CD4-positive, alpha-beta T cell treated with Interferon alpha-2 for 1 hour (primary cell): ENCODE measurements around the gene ATP13A5.

Experiments used
- DNase-seq, 2 donors: peaks; one replicate each; pipeline ENCODE4 v3.0.0-alpha.2; 2020 to 2022

Gene ATP13A5, protein sequence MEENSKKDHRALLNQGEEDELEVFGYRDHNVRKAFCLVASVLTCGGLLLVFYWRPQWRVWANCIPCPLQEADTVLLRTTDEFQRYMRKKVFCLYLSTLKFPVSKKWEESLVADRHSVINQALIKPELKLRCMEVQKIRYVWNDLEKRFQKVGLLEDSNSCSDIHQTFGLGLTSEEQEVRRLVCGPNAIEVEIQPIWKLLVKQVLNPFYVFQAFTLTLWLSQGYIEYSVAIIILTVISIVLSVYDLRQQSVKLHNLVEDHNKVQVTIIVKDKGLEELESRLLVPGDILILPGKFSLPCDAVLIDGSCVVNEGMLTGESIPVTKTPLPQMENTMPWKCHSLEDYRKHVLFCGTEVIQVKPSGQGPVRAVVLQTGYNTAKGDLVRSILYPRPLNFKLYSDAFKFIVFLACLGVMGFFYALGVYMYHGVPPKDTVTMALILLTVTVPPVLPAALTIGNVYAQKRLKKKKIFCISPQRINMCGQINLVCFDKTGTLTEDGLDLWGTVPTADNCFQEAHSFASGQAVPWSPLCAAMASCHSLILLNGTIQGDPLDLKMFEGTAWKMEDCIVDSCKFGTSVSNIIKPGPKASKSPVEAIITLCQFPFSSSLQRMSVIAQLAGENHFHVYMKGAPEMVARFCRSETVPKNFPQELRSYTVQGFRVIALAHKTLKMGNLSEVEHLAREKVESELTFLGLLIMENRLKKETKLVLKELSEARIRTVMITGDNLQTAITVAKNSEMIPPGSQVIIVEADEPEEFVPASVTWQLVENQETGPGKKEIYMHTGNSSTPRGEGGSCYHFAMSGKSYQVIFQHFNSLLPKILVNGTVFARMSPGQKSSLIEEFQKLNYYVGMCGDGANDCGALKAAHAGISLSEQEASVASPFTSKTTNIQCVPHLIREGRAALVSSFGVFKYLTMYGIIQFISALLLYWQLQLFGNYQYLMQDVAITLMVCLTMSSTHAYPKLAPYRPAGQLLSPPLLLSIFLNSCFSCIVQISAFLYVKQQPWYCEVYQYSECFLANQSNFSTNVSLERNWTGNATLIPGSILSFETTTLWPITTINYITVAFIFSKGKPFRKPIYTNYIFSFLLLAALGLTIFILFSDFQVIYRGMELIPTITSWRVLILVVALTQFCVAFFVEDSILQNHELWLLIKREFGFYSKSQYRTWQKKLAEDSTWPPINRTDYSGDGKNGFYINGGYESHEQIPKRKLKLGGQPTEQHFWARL

DNA sequence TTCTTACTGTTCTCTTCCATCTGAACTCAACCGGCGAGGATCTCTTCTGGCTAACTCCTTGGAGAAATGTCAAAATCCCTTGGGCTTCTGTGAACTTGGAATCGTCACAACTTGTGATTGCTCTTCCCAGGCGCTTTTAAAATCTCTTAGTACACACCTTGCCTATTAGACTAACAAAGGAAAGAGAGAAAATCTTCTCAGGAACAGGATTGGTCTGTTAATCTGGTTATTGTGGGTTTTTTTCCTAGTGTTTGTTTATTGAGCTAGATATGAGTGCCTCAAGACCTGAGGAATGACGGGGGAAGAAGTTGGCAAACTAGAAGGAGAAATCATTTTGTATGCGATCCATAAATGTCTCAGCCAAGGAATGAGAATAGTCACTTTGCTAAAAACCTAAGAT, at the start of gene ATP13A5:
Gene ATP13A5 (minus strand): TSS at position 48 of the 400 bp plus-strand sequence. CDS start 28 bp downstream, at position 20.
- DNase-seq: no peak

DNA sequence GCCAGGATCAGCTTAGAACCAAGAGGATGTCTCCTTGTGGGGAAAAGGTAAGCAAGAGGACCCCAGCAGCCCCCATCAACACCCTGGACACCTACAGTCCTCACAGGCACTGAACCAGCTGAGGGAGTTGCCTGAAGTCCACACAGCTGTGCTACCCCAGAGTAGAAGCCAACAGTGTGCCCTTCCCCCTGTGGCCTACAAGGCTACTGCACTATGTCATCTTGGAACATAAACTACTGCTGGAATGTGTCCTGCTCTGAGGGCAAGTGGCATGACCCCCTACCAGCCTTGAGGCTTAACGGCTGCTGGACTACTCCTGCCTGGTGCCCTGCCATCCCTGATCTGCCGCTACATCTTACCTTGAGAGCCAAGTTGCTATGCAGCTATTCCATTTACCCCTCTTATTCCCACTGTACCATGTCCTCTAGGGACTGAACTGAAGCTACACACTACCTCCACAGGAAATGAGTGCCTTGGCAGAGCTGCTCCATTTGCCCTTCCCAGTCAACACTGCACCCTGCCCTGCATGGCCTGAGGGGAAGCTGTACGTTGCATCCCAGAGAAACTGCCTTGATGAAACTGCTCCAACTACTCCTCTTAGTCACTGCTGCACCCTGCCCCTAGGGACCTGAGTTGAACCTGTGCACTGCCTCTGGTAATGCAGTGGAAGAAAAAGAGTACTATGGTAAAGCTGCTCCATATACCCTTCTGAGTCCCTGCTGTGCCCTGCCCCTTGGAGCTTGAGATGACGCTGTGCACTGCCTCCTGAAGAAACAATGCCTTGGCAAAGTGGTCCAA, 40.2 kb upstream of the ATP13A5 start:
- DNase-seq: no peak

DNA sequence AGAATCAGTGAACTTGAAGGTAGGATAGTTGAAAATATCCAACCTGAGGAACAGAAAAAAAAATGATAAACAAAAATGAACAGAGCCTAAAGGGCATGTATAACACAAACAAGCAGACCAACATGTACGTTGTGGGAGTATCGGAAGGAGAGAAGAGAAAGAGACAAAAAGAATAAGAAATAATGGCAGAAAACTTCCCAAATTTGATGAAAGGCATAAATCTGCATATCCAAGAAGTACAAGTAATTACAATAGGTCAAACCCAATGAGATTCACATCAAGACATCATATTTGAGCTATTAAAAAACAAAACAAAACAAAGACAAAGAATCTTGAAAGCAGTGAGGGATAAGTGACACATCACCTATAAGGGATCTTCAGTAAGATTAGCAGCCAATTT, 38.1 kb upstream of the ATP13A5 start:
- no peak for DNase-seq

DNA sequence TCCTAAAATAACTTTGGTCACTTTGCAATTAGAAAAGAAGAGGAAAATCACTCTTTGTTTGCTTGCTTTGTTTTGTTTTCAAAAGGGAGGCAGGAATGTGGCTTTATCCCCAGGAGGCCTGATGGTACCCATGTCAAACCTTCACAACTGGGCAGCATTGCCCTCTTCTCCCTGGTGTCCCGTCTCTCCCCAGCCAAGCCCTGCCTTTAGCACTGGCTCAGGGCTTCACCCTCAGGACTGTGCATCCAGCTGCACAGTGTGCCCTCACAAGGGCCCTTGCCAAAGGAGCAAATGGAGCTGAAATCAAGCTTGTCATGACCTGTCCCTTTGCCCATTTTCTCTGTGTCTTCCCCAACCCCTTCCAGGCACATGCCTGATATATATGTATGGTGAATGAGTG, 29.1 kb upstream of the ATP13A5 start:
- no peak for DNase-seq

DNA sequence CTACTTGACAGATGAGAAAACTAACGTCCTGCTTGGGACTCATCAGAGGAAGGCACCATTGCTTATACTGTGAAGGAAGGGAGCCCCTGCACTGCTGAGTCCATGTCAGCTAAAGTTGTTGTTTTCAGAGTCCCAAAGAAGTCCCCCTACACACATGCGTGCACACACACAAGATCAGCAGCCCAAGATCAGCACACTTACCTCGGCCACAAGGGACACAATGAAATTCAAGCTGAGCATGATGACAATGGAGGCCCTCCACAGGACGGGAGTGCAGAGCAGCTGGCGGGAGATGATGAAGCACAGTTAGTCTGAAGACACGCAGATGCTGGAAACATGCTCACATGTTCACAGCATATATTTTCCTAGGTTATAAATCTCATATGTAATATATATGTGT, 28.6 kb upstream of the ATP13A5 start:
- no peak for DNase-seq

DNA sequence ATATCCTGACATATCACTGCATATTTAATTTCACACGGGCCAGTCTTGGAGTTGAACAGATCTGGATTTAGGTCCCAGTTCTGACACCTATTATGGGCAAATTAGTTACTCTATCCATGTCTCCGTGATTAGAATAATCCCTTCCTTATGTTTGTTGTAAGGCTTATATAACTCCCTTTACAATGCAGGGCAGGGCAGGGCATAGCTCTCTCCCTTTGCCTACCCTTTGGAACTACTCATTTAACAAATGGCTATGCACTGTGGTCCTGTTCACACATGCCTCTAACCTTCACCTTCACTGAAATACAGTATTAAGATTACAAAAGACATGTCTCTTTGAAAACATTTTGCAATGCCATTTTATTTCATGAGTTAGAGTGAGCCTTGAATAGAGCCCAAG, 24.8 kb upstream of the ATP13A5 start:
- no peak for DNase-seq

DNA sequence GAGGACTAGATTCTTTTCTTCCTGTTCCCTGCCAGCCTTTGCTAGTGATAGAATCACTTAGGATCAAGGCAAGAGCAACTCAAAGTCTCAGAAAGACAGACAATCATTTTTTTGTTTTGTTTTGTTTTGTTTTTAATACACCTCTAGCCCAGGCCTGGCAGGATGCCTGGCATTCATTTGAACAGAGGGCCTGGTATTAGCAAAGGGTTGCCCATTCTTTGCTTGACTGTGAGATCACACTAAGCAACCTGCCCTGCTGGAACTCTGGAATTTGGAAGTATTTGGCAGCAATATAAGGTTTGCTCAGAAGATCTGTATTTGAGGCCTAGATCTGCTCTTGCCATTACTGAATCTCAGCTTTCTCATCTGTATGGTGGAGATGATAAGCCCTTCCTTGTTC, 21.8 kb upstream of the ATP13A5 start:
- DNase-seq: no peak

DNA sequence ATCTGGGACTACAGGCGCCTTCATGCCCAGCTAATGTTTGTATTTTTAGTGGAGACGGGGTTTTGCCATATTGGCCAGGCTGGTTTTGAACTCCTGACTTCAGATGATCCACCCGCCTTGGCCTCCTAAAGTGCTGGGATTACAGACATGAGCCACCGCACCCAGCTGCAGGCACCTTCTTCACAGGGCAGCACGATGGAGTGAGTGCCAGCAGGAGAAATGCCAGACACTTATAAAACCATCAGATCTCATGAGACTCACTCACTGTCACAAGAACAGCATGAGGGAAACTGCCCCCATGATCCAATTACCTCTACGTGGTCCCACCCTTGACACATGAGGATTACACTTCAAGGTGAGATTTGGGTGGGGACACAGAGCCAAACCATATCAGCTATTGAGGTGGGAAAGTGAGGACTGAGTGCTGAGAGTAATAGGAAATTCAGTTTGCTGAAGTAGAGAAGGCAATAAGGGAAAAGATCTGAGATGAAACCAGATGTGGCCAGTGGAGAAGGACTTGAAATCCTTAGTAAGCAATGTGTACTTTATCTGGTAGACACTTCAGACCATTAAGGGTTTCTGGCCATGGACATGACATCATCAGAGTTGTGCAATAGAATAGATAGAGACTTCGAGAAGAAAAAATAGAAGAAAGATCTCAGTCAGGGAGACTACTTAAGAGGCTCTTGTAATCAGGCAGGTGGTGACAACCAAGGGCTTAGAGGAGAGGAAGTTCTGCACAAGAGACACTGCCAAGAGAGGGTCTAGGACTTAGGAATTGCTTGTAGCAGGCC, 18.1 kb upstream of the ATP13A5 start:
- DNase-seq: no peak

DNA sequence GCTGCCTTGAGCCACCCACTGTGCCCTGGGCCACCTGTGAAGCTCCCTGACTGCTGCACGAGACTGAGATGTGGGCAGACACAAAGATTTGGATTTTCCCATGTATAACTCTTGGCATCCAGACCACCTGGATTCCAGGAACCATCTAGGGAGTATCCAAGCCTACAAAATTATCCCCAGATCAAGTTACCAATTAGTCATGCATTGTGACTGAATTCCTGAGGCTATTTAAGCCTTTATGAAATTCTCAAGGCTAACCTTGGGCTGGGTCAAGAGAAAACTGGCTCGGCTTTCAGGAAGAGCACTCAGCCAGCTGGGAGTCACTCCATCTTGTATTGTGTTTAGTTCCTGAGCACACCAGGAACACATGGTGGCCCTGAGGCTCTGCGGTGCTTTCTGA, 13.3 kb upstream of the ATP13A5 start:
- DNase-seq: no peak

DNA sequence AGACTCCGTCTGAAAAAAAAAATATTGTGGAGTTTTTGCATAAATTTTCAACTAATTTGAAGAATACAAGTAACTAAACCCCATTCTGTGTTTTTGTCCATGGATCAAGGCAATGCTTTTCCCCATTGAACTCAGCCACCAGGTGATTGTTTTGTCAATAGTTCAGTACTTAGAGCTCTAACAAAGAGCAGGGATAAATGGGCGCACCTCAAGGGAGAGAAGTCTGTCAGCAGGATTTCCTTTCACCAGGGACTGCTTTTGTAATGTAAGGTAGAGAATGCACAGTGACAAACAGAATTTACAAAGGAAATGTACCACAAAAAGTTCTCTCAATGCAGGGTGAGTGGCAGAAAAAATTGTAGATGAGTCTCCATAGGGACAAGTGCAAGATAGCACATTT, 10.8 kb upstream of the ATP13A5 start:
- no peak for DNase-seq

DNA sequence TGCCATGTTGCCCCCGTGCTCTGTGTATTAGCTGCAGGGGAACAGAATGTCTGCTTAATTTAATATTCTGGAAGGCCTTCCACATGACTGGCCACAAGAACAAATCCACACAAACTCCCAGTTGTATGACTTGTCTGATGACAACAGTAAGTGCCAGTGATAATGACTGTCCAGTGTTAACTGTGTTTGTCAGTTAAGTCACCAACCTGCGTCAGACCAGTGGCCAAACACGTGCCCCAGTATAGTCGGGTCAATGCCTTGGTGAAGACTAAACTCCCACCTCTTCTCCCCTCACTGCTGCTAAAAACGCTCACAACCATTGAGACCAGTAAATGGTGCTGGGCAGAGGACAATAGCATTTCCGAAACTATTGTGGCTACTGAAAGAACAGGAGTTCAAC, 9.8 kb upstream of the ATP13A5 start:
- DNase-seq: no peak

DNA sequence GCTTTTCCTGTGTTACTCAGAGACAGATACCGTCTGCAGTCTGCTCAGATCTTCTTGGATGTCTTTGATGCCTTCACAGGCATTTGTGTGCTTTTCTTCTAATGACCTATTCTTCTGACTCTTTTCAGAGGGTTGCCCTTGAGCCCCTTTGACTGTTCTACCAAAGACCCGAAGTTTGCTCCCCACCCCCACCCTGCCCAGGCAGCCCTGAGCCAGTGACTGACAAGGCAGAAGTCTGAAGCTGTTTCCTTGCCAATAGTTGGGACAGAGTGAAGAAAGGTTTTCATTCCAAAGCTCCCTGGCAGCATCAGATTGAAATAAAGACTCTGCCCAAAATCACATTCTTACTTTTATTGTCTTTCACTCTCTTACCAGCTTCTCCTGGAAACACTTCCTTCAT, 9.0 kb upstream of the ATP13A5 start:
- no peak for DNase-seq

DNA sequence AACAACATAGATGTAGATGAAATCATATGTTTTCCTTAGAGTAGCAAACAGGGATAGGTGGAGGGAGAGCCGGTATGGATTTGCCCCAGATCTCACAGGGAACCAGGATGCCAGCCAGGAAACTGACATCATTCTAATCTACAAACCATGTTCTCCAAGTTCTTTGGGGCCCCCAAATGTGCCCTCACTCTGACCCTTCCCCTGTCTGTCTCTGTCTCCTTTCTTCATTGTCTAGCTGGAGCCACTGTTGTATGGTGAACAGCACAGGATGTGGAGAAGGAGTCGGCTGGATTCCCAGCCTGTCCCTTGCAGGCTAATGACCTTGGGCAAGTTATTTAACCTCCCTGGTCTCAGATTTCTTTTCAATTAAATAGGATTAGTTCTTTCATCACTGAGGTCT, 962 bp downstream of the ATP13A5 start:
- no peak for DNase-seq

DNA sequence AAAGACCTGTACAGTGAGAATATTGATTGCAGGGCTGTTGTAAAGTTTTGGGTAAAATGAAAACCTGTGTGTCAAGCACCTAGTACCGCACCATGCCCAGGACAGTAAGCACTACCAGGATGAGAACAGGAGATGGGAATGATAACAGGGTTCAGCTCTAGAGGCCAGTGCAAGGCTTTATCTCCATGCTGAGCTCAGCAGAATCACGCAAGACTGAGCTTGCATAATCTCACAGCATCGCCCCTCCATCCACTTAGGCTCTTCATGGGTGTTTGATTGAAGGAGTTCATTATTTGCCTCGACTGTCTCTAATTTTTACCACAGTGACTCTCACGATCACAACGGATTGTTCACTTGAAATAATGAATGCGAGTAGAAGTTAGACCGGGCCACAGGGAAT, 2.9 kb downstream of the ATP13A5 start:
- DNase-seq: no peak

DNA sequence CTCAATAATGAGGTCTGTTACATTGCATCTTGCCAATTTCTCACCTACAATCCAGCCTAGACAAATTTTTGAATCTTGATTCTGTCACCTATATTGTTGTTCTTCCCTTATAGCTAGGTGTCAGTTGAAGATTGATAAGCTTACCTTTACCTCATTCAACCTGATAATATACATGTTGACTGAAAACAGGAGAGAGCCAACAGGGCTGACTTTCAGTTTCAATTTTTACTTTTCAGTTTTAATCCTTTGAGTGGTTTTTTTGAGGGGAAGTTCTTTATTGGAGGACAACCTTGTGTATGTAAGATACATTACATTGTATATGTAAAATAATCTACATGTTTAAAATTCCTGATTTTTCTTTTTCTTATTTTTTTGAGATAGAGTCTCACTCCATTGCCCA, 5.8 kb downstream of the ATP13A5 start:
- DNase-seq: no peak

DNA sequence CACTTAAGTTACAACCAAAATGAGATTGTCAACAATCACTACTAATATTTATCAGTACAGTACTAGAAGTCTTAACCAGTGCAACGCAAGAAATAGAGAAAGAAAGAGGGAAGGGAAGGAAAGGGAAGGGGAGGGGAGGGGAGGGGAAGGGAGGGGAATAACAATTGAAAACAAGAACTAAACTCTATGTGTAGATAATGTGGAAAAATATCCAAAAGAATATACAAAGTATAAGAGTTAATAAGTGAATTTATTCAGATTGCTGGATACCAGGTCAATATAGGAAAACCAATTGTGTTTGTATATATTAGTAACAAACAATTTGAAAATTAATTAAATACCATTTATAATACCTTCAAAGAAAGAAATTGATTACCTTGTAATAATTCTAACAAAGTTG, 10.7 kb downstream of the ATP13A5 start:
- no peak for DNase-seq

DNA sequence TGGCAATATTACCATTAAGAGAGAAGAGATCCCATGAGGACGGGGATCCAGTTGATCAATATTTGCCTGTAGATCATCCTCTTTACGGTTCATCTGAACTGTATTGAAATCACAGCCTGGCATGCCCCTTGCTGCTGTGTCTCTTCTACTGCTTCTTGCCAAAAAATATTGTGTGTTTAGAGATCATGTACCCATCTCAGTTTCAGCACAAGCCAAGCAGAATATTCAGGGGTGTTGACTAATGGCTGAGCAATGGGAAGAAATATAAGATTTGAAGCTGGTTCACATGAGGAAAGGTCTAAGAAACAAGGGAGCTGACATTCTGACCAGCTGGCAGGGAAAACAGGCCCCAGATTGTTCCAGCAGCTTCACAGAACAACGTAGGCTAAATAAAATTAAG, 21.3 kb downstream of the ATP13A5 start:
- DNase-seq: no peak

DNA sequence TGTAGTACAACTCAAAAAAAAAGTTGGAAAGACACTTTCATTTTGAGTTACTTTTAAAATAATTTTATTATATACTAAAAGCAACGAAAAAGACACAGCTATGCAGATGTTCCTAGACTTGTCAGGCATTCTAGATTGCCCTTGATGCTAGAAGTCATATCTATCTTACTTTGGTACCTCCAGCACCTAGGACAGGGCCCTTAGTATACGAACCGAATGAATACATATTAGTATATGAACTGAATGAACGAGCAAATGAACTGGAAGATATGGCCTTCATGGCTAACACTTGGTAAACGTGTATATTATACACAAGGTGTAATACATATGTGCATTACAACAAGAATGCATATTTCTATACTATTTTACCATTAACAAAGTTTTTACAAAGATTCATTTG, 24.1 kb downstream of the ATP13A5 start:
- DNase-seq: no peak

DNA sequence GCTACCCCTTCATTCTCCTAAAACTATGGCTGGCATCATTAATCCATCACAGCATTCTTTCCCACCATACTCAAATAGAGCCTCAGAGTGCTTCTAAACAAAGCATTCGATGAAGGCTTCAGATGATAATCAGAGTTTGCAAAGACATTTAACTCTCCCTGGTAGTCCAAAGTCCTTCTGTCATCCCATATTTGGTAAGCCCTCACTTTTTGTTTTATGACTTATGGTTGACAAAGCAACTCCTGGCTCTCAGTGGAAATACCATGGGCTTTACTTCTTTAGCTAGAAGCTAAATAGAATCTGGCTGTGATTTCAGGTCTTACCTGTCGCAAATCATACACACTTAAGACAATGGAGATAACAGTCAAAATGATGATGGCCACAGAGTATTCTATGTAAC, 27.8 kb downstream of the ATP13A5 start:
- no peak for DNase-seq

DNA sequence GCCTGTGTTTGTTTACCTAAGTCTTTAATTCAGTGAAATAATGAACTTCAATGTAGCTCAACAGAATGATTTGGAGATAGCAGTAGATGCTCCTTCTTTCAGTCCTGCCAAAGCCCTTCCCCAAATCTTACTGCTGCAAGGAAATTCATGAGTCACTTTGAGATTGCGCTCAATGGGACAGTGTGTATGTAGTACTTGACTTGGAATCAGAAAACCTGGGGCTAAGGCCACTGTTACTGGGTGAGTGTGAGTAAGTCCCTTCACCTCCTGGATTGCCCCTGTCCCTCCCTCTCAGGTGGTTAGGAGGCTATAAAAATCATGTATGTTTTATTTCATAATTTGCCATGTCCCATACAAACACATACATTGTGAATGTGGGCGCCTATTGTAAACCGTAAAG, 29.9 kb downstream of the ATP13A5 start:
- DNase-seq: no peak
